Smooth muscle cell (in vitro differentiated cells): ENCODE data around the gene XXYLT1. TPM values are rescaled to one million over a fixed set of nuclear protein-coding genes. Genes with fewer than 3 reads are reported as not detected.
A peak's percentile ranks its signal among the peaks of the same experiment; 100 is the strongest.

ENCODE experiments used
- DNase-seq: peaks from one replicate; lab custom pipeline; 2025; ENCODE audit not compliant: unreplicated experiment; lab: John Stamatoyannopoulos, UW
- H2AFZ ChIP-seq: fragments of 200-600 bp; sonication (generic); 2 replicates; pipeline ENCODE4 v1.6.0; 2016; ENCODE audit warnings: antibody characterized with exemption, low read depth, mild to moderate bottlenecking
- H3F3A ChIP-seq: fragments of 200-600 bp; sonication (generic); 2 replicates; pipeline ENCODE4 v1.6.0; 2017; ENCODE audit warnings: antibody characterized with exemption, low read depth
- H3K27ac ChIP-seq: fragments of 200-600 bp; sonication (generic); 2 replicates; pipeline ENCODE4 v1.5.1; 2016; ENCODE audit warnings: low read depth, mild to moderate bottlenecking
- H3K27me3 ChIP-seq: fragments of 200-600 bp; sonication (generic); 2 replicates; pipeline ENCODE4 v1.6.1; 2016; ENCODE audit warnings: low read depth, mild to moderate bottlenecking
- H3K36me3 ChIP-seq: fragments of 200-600 bp; sonication (generic); 2 replicates; pipeline ENCODE4 v1.5.1; 2016; ENCODE audit warnings: low read depth
- H3K4me1 ChIP-seq: fragments of 200-600 bp; sonication (generic); 2 replicates; pipeline ENCODE4 v1.5.1; 2016; ENCODE audit warnings: low read depth
- H3K4me2 ChIP-seq: fragments of 200-600 bp; sonication (generic); 2 replicates; pipeline ENCODE4 v1.6.0; 2016; ENCODE audit warnings: mild to moderate bottlenecking
- H3K4me3 ChIP-seq: fragments of 200-600 bp; sonication (generic); 2 replicates; pipeline ENCODE4 v1.5.1; 2016; ENCODE audit warnings: mild to moderate bottlenecking
- H3K79me2 ChIP-seq: fragments of 200-600 bp; sonication (generic); 2 replicates; pipeline ENCODE4 v1.6.0; 2016; ENCODE audit warnings: low read depth, mild to moderate bottlenecking
- H3K9ac ChIP-seq: fragments of 200-600 bp; sonication (generic); 2 replicates; pipeline ENCODE4 v1.6.0; 2016; ENCODE audit warnings: low read depth
- H3K9me3 ChIP-seq: fragments of 200-600 bp; sonication (generic); replicated peaks from 2 replicates; pipeline ENCODE4 v1.5.1; 2016; ENCODE audit warnings: low read depth
- H4K20me1 ChIP-seq: fragments of 200-600 bp; sonication (generic); 2 replicates; pipeline ENCODE4 v1.6.0; 2016; ENCODE audit warnings: low read depth
- CTCF ChIP-seq: fragments of 200-600 bp; sonication (generic); IDR thresholded peaks from 2 replicates; pipeline ENCODE4 v1.5.1; 2017; ENCODE audit warnings: borderline replicate concordance, mild to moderate bottlenecking, antibody characterized with exemption; ENCODE audit not compliant: insufficient read depth, poor library complexity, severe bottlenecking
- WGBS: methylation state at CpG from one replicate; pipeline ENCODE4 v1.1.7; 2016; ENCODE audit warnings: low lambda C conversion rate; 5-methylcytosine and 5-hydroxymethylcytosine counted together
- polyA plus RNA-seq: library from polyadenylated mRNA; unstranded; fragments of >200 nt; fragmentation: Nextera tagmentation; extraction: Ambion mirVana; gene quantifications from 2 replicates; pipeline ENCODE4 v1.2.1, GENCODE V29; 2016
- total RNA-seq: library from RNA; depleted of rRNA; stranded (reverse); fragments of >200 nt; gene quantifications from 2 replicates; pipeline ENCODE4 v1.2.3, GENCODE V29; 2014

XXYLT1 gene
- total and polyA plus RNA-seq, 2 experiments from 2014 or later: 22.2 to 35.4 TPM

GRCh38 chr3:195163719-195164572, 107.0 kb downstream of the XXYLT1 start:
- H3K9ac ChIP-seq: no peak overlapping the region

GRCh38 chr3:195162816-195163215, 108.1 kb downstream of the XXYLT1 start:
- H3K4me2 ChIP-seq: no peak overlapping the region
- no peak for DNase-seq
- H4K20me1 ChIP-seq: no peaks in the 10 kb centered on the region
- H3K27ac ChIP-seq: no peak overlapping the region
- H3K27me3 ChIP-seq: no peaks in the 10 kb centered on the region
- H3K36me3 ChIP-seq: no peaks in the 10 kb centered on the region
- H3K4me3 ChIP-seq: no peak overlapping the region
- H3K79me2 ChIP-seq: no peaks in the 10 kb centered on the region
- no peak for TF ChIP-seq CTCF
- no peak overlapping the region for H3K9ac ChIP-seq
- no peak overlapping the region for H2AFZ ChIP-seq
- H3K9me3 ChIP-seq: no peaks in the 10 kb centered on the region
- peaks cover 8% of the 10 kb centered on the region for H3K4me1 ChIP-seq
- WGBS: 93% methylated on average over 5 of the region's 5 CpGs
- peaks cover 11% of the 10 kb centered on the region for H3F3A ChIP-seq

More at GRCh38 chr3:195163719-195164572, 107.0 kb downstream of the XXYLT1 start:
- Histone ChIP-seq H3F3A (peaks cover 11% of the 10 kb centered on the region), H4K20me1 (no peaks in the 10 kb centered on the region), H3K36me3 (no peaks in the 10 kb centered on the region), H3K4me1 (peaks cover 8% of the 10 kb centered on the region), H3K9me3 (no peaks in the 10 kb centered on the region), H3K4me3 (no peak overlapping the region), H3K27me3 (no peaks in the 10 kb centered on the region), H3K27ac (no peak overlapping the region), H3K4me2 (no peak overlapping the region), H2AFZ (no peak overlapping the region), H3K79me2 (no peaks in the 10 kb centered on the region)
- 97% methylated on average over 7 of the region's 7 CpGs for WGBS
- DNase-seq: no peak
- TF ChIP-seq CTCF: no peak

GRCh38 chr3:195162033-195162669, 108.8 kb downstream of the XXYLT1 start:
- no peak overlapping the region for H2AFZ ChIP-seq
- TF ChIP-seq CTCF: no peak
- WGBS: 67% methylated on average over 15 of the region's 15 CpGs
- H3K4me3 ChIP-seq: no peak overlapping the region
- H3K4me1 ChIP-seq: peaks cover 8% of the 10 kb centered on the region
- H3K4me2 ChIP-seq: no peak overlapping the region
- H3K9me3 ChIP-seq: no peaks in the 10 kb centered on the region
- DNase-seq: no peak
- H3F3A ChIP-seq: peaks cover 11% of the 10 kb centered on the region
- H3K79me2 ChIP-seq: no peaks in the 10 kb centered on the region
- no peak overlapping the region for H3K9ac ChIP-seq
- H3K36me3 ChIP-seq: no peaks in the 10 kb centered on the region
- H3K27me3 ChIP-seq: no peaks in the 10 kb centered on the region
- no peaks in the 10 kb centered on the region for H4K20me1 ChIP-seq
- H3K27ac ChIP-seq: peak overlapping the region; percentile 24
